HG03103 (cell line): ENCODE data around the gene APBB1.
"Not testable (repeated sequence)": the region's sequence is repeated elsewhere in the genome, so short reads cannot be mapped to it uniquely, and the experiment has no call there.

Experiments
- ATAC-seq: cut with Tn5 transposase; IDR thresholded peaks from one replicate; pipeline ENCODE4 v1.9.1; 2021; ENCODE audit warnings: low read depth; ENCODE audit not compliant: unreplicated experiment

Gene APBB1

GRCh38 chr11:6393989-6394670 is 24.8 kb downstream of the APBB1 start:
- ATAC-seq = no peak

- not testable (repeated sequence) for ATAC-seq
Measured at GRCh38 chr11:6392251-6392650, 26.6 kb downstream of the APBB1 start.

- no peak for ATAC-seq
Measured at GRCh38 chr11:6391537-6392134, 27.3 kb downstream of the APBB1 start.

GRCh38 chr11:6390718-6391469 is 28.0 kb downstream of the APBB1 start:
- no peak for ATAC-seq

GRCh38 chr11:6389905-6390717 is 28.8 kb downstream of the APBB1 start, which contains the start of gene SMPD1:
Gene SMPD1, plus strand, starts transcription at chr11:6390474. Its CDS starts 125 bp downstream, at chr11:6390599.
- ATAC-seq = peak; percentile 98

- ATAC-seq = no peak
Measured at GRCh38 chr11:6388748-6389147, 30.1 kb downstream of the APBB1 start.

GRCh38 chr11:6387811-6388599 is 30.9 kb downstream of the APBB1 start:
- no peak for ATAC-seq

- ATAC-seq = no peak
Measured at GRCh38 chr11:6385046-6385777, 33.7 kb downstream of the APBB1 start.

- no peak for ATAC-seq
Measured at GRCh38 chr11:6378640-6378989, 40.3 kb downstream of the APBB1 start.

GRCh38 chr11:6377902-6378639 is 40.8 kb downstream of the APBB1 start:
- ATAC-seq = no peak

GRCh38 chr11:6371825-6372224 is 47.1 kb downstream of the APBB1 start:
- no peak for ATAC-seq

- no peak for ATAC-seq
Measured at GRCh38 chr11:6365659-6366058, 53.2 kb downstream of the APBB1 start.

- ATAC-seq = peak; percentile 99
Measured at GRCh38 chr11:6362873-6363678, 55.8 kb downstream of the APBB1 start.

GRCh38 chr11:6362185-6362872 is 56.6 kb downstream of the APBB1 start:
- ATAC-seq = no peak

- ATAC-seq = no peak
Measured at GRCh38 chr11:6360183-6360582, 58.7 kb downstream of the APBB1 start.

- no peak for ATAC-seq
Measured at GRCh38 chr11:6357222-6357621, 61.7 kb downstream of the APBB1 start.

GRCh38 chr11:6356503-6357055 is 62.3 kb downstream of the APBB1 start:
- no peak for ATAC-seq
